HG03460 (cell line): ENCODE results near the gene KCNN1.
"Not testable (repeated sequence)": the region's sequence is repeated elsewhere in the genome, so short reads cannot be mapped to it uniquely, and the experiment has no call there.

Experiments used
- ATAC-seq: cut with Tn5 transposase; IDR thresholded peaks from one replicate; pipeline ENCODE4 v1.9.1; 2021; ENCODE audit not compliant: unreplicated experiment

The KCNN1 gene

DNA sequence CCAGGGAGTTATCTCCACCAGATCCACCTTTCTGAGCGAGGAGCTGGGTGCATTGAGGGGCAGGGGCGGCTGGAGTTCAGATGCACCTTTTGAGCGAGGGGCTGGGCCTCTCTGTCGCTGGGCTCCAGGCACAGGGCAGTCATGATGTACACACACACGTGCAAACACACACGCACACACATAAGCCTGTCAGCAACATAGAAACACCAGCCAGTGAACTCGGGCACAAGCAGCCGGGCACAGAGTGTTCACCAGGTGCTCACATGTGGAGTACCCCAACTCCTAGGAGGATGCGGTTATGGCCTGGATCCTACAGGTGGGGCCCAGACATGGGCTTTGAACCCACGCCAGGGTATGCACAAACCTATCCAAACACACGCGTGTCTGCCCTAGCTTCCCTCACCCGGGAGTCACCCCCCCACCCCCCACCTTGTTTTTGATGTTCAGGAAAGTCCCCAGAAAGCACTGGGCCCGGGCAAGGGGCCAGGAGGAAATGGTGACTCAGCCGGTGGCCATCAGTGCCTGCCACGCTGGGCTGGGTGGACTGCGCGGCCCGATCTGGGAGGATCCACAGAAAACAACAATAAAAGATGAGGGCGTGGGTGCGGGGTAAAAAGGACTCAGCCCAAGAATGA lies 54.3 kb downstream of the KCNN1 start:
- ATAC-seq = no peak

DNA sequence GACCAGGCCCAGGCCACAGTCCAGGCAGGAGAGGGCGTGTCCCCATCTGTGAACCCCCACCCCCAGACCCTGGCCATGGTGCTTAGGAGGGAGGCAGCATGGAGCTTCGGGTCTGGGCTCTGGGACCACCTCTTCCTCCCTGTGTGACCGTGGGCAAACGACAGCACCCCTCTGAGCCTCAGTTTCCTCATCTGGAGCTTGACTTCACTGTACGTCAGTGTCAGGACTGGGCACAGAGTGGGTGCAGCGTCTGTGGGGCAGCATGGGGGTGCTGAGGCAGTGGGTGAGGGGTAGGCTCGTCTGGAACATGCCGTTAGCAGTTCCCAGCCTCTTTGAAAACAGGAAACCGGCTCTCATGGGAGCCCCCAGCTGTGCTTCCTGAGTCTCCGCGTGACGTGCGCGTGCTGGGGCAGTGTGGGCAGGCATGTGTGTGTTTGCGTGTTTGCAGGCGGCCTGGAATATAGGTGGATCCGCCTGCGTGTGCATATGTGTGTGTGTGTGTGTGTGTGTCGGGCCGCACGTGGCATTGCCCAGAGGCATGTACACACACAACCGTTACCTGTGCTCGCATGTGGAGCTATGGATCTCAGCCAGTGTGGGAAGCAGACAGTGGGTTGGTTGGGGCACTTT lies 56.8 kb downstream of the KCNN1 start:
- no peak for ATAC-seq

DNA sequence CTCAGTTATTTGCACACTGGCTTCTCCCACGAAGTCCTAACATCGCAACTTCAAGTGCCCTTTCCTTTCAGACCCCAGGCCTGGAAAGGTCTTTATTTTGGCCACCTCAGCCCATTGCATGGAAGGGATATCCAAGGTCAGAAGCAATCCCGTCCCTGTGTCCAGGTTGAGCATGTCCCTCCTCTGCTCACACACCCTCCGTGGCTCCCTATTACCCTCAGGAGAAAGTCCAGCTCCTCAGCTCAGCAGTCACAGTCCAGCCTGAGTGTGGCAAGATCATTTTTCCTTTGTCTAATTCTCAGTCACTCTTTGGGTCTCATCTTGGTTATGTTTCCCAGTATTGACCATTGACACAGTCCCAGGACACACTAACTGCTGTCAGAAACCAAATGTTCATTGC lies 60.2 kb downstream of the KCNN1 start:
- ATAC-seq = no peak

DNA sequence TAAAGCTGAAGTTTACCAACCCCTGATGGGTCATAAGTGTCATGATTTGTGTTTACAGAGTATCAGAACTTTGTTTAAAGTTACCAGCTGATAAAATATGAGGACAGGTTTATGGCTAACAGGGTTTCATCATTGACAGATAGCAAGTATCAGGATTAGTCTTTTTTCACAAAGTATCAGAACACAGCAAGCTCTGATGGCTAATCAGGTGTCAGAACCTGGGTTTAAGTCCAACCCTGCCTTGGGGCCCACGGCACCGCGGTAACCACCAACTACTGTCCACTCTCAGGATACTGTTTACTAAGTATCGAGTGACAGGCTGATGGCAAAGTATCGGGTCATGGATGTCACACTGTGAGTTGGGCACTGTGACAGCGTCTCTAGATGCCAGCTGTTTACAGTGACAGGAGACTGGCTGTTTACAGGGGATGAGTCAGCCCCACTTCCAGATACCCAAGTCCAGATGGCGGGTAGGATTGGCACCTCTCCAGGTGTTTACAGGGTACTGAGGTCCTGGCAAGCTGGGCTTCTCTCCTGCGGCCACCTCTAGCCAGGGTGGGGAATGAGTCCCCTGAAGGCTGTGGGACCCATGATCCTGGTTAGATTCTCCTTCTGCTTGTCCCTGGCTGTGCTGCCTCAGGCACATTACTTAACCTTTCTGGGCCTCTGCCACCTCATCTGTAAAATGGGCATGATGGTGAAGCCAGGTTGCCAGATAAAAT lies 62.9 kb downstream of the KCNN1 start:
- ATAC-seq = no peak

DNA sequence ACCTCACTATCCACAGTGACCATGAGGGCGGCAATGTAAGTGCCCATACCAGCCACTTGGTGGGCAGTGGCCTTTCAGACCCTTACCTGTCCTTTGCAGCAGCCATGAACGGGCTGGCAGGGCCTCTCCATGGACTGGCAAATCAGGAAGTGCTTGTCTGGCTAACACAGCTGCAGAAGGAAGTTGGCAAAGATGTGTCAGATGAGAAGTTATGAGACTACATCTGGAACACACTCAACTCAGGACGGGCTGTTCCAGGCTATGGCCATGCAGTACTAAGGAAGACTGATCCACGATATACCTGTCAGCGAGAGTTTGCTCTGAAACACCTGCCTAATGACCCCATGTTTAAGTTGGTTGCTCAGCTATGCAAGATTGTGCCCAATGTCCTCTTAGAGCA lies 64.5 kb downstream of the KCNN1 start:
- not testable (repeated sequence) for ATAC-seq

DNA sequence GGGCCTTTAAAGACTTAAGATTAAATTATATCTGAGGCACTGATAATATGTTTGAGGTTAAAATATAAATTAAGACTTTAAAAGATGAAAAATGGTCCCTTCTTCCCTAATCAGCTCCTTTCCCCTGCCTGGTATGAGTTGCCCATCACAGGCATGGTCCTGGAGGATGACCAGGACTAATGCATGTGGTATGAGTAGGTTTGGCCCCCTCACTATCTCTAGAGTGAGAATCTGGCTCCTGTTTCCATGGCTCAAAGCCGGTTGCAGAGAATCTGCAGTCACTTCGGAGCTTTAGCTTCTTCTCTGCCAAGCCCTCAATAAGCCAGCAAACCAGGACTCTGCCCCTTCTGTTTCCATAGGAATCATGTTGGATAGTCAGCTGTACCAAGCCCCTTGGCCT lies 65.2 kb downstream of the KCNN1 start:
- ATAC-seq = not testable (repeated sequence)

DNA sequence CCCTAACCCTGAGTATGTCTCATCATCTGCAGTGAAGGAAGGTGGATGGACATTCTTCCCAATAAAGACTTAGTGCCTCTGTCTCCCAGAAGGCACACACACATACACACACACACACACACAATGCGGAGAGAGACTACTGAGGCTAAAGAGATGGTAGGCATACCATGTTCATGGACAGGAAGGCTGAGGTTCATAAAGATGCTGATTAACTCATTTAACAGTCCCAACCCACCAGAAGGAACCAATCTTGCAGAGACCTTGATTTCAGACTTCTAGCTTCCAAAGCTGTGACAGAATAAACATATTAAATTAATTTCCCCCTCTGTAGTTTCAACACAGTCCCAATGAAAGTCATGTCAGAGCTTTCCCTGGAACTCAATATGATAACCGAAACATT lies 74.1 kb downstream of the KCNN1 start:
- no peak for ATAC-seq

DNA sequence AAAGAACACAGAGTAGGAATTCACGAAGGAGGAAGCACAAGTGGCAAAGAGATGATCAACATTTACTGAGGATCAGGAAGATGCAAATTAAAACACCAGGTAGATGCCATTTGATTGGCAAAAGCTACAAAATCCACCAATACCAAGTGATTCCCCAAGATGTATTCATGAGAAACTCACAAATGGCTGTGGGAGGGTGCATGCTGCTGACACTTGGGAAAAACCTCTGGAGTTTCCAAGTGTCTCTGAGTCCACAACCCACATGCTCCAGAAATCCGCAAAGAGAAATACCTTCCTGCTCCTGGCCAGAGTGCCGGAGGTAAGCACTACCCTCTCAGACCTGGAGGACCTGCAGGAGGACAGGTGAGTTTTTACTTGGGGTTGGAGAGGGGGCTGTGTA lies 76.8 kb downstream of the KCNN1 start:
- no peak for ATAC-seq

DNA sequence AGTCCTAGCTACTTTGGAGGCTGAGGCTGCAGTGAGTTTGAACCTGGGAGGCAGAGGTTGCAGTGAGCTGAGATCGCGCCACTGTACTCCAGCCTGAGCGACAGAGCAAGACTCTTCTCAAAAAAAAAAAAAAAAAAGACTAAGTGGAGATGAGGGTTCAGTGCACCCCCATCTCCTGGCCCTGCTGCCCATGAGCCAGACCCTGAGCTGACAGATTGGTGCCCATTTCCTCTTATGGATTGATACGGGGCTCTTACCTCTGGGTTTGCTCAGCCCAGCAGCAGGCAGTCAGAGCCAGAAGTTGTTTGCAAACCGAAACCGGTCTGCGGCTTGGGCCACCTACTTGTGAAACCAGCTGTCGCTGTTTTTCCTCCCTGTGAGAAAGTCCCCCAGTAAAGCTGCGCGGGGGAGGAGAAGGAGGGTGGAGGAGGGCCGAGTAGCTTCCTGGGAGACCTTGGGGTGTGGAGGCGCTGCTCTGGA lies 78.0 kb downstream of the KCNN1 start:
- peak; percentile 87 for ATAC-seq

DNA sequence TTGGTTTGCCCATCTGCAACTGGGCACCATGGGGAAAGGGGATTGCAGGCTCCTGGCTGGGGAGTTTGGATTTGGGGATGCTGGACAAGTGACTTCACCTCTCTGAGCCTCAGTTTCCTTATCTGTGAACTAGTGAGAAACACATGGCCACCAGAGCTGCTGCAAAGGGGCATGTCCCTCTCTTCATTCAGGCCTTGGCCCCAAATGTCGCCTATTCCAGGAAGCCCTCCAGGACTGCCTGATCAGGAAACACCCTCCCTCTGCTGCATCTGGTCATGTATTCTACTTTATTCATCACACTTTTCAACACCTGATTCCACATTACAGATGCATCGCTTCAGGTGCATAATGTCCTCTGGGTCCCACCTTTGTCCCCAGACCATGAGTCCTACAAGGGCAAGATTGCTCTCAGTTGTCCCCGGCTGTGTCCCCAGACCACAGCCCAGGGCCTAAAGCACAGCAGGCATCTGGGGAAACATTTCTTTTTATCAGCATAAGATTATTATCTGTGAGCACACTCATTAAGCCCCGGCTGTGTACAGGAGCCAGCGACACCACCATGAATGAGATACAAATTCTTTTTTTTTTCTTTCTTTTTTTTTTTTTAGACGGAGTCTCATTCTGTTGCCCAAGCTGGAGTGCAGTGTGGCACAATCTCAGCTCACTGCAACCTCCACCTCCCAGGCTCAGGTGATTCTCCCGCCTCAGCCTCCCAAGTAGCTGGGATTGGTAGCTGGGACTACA lies 78.6 kb downstream of the KCNN1 start:
- no peak for ATAC-seq

DNA sequence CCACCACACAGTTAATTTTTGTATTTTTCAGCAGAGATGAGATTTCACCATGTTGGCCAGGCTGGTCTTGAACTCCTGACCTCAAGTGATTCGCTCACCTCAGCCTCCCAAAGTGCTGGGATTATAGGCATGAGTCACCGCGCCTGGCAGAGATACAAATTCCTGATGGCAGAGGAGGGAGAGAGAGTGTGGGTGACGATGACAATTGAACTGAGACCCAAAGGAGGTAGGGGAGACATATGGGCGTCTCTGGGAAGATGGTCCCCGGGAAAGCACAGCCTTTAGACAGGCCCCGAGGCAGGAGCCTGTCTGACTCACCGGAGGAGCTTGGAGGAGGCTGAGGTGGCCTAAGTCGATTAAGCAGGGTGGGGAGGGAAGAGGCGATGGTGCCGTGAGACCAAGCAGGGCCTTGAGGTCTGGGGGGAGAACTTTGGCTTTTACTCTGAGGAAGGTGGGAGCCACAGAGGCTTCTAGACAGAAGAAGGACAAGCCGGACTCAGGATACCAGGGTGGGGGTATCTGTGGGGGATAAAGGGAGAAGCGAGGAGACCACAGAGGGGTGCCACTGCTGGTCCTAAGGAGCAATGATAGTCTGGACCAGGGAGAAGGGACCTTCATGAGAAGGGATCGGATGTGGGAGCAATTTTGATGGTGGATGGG lies 79.3 kb downstream of the KCNN1 start:
- no peak for ATAC-seq

DNA sequence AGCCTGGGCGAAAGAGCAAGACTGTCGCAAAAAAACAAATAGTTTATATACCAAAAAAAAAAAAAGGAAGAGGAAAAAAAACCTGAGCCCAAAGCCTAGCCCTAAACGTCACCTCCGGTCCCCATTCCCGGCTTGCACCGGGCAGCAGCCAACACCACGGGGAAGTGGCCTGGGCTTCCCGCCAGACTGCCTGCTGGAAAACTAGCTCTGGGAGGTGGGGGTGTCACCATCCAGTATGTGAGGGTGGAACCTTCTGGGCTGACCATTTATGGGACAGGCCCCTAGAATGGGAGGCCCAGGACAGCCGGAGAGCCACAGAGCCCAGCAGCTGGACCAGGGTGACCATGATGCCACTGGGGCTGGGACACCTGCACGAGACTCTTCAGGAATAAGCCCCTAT lies 82.5 kb downstream of the KCNN1 start:
- ATAC-seq = no peak
